H1 (cell line): Measurements from ENCODE around the gene PPP2R3B. TPM values are rescaled to one million over a fixed set of nuclear protein-coding genes. Genes with fewer than 3 reads are reported as not detected.
A peak's percentile ranks its signal among the peaks of the same experiment; 100 is the strongest.

ENCODE experiments used
- CTCF ChIA-PET: fragments of 300-600 bp; sonication (Branson Sonifier 250); formaldehyde crosslinking; loops from one replicate; lab custom pipeline; 2021; ENCODE audit not compliant: partially characterized antibody; lab: Charles Lee
- POLR2A ChIA-PET: fragments of 300-600 bp; sonication (Branson Sonifier 250); formaldehyde crosslinking; loops from one replicate; lab custom pipeline; 2021; ENCODE audit warnings: inconsistent platforms; ENCODE audit not compliant: partially characterized antibody; lab: Charles Lee
- DNase-seq, 2 experiments: peaks; one replicate each; pipeline versions ENCODE4 v3.0.0 to v3.0.0-alpha.2; 2010 to 2022; ENCODE audit warnings: low spot score in 2 of 2, low read depth in 1 of 2, mixed read lengths in 1 of 2
- FAIRE-seq: peaks from 2 replicates; lab custom pipeline; 2011; peaks lifted over from hg19 to GRCh38; lab: Jason Lieb, UNC
- H2AFZ ChIP-seq: 2 replicates; pipeline ENCODE4 v1.8.1; 2012; ENCODE audit warnings: low read length, inconsistent platforms
- H2AK5ac ChIP-seq: 2 replicates; pipeline ENCODE4 v1.6.1; 2013; ENCODE audit warnings: low read depth, low read length
- H2BK120ac ChIP-seq: replicated peaks from 2 replicates; pipeline ENCODE3; 2013; ENCODE audit warnings: low read depth, low read length, inconsistent platforms
- H2BK12ac ChIP-seq: 2 replicates; pipeline ENCODE4 v1.6.1; 2013; ENCODE audit warnings: low read depth, low read length
- H2BK15ac ChIP-seq: 2 replicates; pipeline ENCODE4 v1.6.1; 2013; ENCODE audit warnings: low read length
- H2BK20ac ChIP-seq: 2 replicates; pipeline ENCODE4 v1.6.1; 2013; ENCODE audit warnings: low read length
- H2BK5ac ChIP-seq: 2 replicates; pipeline ENCODE4 v1.6.1; 2013; ENCODE audit warnings: low read depth, low read length
- H3K14ac ChIP-seq: 2 replicates; pipeline ENCODE4 v1.6.1; 2013; ENCODE audit warnings: inconsistent platforms; ENCODE audit not compliant: insufficient read length
- H3K18ac ChIP-seq: 2 replicates; pipeline ENCODE4 v1.6.1; 2013; ENCODE audit warnings: low read length; ENCODE audit errors: extremely low read depth
- H3K23ac ChIP-seq: 2 replicates; pipeline ENCODE4 v1.6.1; 2013; ENCODE audit warnings: inconsistent platforms; ENCODE audit not compliant: insufficient read length
- H3K23me2 ChIP-seq: 2 replicates; pipeline ENCODE4 v1.6.1; 2013; ENCODE audit warnings: low read depth, low read length
- H3K27ac ChIP-seq: 2 replicates; pipeline ENCODE4 v1.6.1; 2011; ENCODE audit warnings: low read depth, low read length, inconsistent platforms
- H3K27me3 ChIP-seq, 4 experiments: replicated peaks in 1 of 4; 1 replicate in 1 of 4; 2 replicates in 3 of 4; pipeline versions ENCODE4 v1.6.1 to v1.8.1; 2011 to 2013; ENCODE audit warnings: low read length in 3 of 4, mild to moderate bottlenecking in 3 of 4, inconsistent platforms in 2 of 4, mixed read lengths in 2 of 4, moderate library complexity in 1 of 4; ENCODE audit not compliant: control insufficient read depth in 3 of 4, insufficient read depth in 3 of 4; ENCODE audit errors: extremely low read depth in 1 of 4
- H3K36me3 ChIP-seq, 4 experiments: 2 replicates each; pipeline versions ENCODE4 v1.6.1 to v1.8.1; 2011 to 2013; ENCODE audit warnings: mild to moderate bottlenecking in 4 of 4, low read length in 3 of 4, moderate library complexity in 2 of 4, control low read depth in 1 of 4, inconsistent platforms in 1 of 4; ENCODE audit not compliant: insufficient read depth in 4 of 4, control insufficient read depth in 2 of 4
- H3K4ac ChIP-seq: replicated peaks from 2 replicates; pipeline ENCODE3; 2013; ENCODE audit warnings: low read length, low read depth, mixed read lengths, inconsistent platforms; ENCODE audit not compliant: insufficient read length
- H3K4me1 ChIP-seq, 4 experiments: replicated peaks in 1 of 4; 1 replicate in 1 of 4; 2 replicates in 3 of 4; pipeline versions ENCODE4 v1.6.1 to v1.8.1; 2011 to 2013; ENCODE audit warnings: low read length in 3 of 4, inconsistent platforms in 2 of 4, mixed read lengths in 1 of 4; ENCODE audit not compliant: insufficient read depth in 4 of 4, control insufficient read depth in 3 of 4
- H3K4me2 ChIP-seq, 2 experiments: 2 replicates each; pipeline versions ENCODE4 v1.6.1 to v1.8.1; 2011 to 2013; ENCODE audit warnings: low read depth in 2 of 2, low read length in 2 of 2, control low read depth in 1 of 2, inconsistent platforms in 1 of 2, mild to moderate bottlenecking in 1 of 2; ENCODE audit not compliant: insufficient read depth in 1 of 2
- H3K4me3 ChIP-seq, 4 experiments: fragments of 200-600, 300-600 bp in 1 of 4; sonication (generic), shearing (Covaris generic), sonication (Bioruptor Twin) in 1 of 4; 2 replicates each; pipeline versions ENCODE4 v1.5.1 to v1.8.1; 2011 to 2016; ENCODE audit warnings: low read length in 4 of 4, low read depth in 3 of 4, control low read depth in 2 of 4, inconsistent platforms in 2 of 4, mild to moderate bottlenecking in 2 of 4, mixed read lengths in 1 of 4, moderate library complexity in 1 of 4; ENCODE audit not compliant: insufficient read depth in 2 of 4; ENCODE audit errors: extremely low read depth in 1 of 4
- H3K56ac ChIP-seq: replicated peaks from 2 replicates; pipeline ENCODE3; 2013; ENCODE audit warnings: low read depth, mild to moderate bottlenecking, mixed read lengths, low read length, inconsistent platforms; ENCODE audit not compliant: insufficient read length
- H3K79me1 ChIP-seq: 2 replicates; pipeline ENCODE4 v1.6.1; 2013; ENCODE audit warnings: low read depth, low read length, control low read depth
- H3K79me2 ChIP-seq, 2 experiments: 2 replicates each; pipeline versions ENCODE4 v1.6.1 to v1.8.1; 2012 to 2013; ENCODE audit warnings: low read length in 2 of 2, mild to moderate bottlenecking in 2 of 2, inconsistent platforms in 1 of 2; ENCODE audit not compliant: insufficient read depth in 2 of 2, control insufficient read depth in 1 of 2
- H3K9ac ChIP-seq, 4 experiments: replicated peaks in 1 of 4; 1 replicate in 1 of 4; 2 replicates in 3 of 4; pipeline versions ENCODE4 v1.6.1 to v1.8.1; 2011 to 2013; ENCODE audit warnings: low read depth in 3 of 4, low read length in 3 of 4, control low read depth in 2 of 4, mild to moderate bottlenecking in 2 of 4, moderate library complexity in 2 of 4, inconsistent platforms in 1 of 4; ENCODE audit errors: extremely low read depth in 1 of 4
- H3K9me3 ChIP-seq, 2 experiments: 2 replicates each; pipeline versions ENCODE4 v1.6.1 to v1.8.1; 2012 to 2013; ENCODE audit warnings: mild to moderate bottlenecking in 2 of 2, moderate library complexity in 2 of 2, control low read depth in 1 of 2, inconsistent platforms in 1 of 2, low read depth in 1 of 2, low read length in 1 of 2, mixed read lengths in 1 of 2; ENCODE audit not compliant: insufficient read depth in 2 of 2
- H4K20me1 ChIP-seq, 2 experiments: replicated peaks in 1 of 2; 2 replicates each; pipeline versions ENCODE3 to v1.8.1; 2011 to 2013; ENCODE audit warnings: inconsistent platforms in 2 of 2, low read length in 2 of 2, mild to moderate bottlenecking in 1 of 2; ENCODE audit not compliant: insufficient read depth in 2 of 2, control insufficient read depth in 1 of 2
- H4K5ac ChIP-seq: 2 replicates; pipeline ENCODE4 v1.6.1; 2013; ENCODE audit warnings: low read length, low read depth, mixed read lengths, inconsistent platforms; ENCODE audit not compliant: insufficient read length
- H4K8ac ChIP-seq: 2 replicates; pipeline ENCODE4 v1.8.0; 2013; ENCODE audit warnings: mild to moderate bottlenecking, moderate library complexity, low read length, inconsistent platforms; ENCODE audit not compliant: insufficient read depth; ENCODE audit errors: extremely low read depth
- H4K91ac ChIP-seq: replicated peaks from 2 replicates; pipeline ENCODE3; 2013; ENCODE audit warnings: low read length, mixed read lengths, inconsistent platforms; ENCODE audit not compliant: insufficient read length
- EZH2 ChIP-seq: fragments of 200-600 bp; sonication (generic); IDR thresholded peaks from 2 replicates; pipeline ENCODE4 v1.7.1; 2012; ENCODE audit warnings: low read depth, mild to moderate bottlenecking, moderate library complexity, low read length, inconsistent platforms; ENCODE audit not compliant: severe bottlenecking
- FOSL1 ChIP-seq: IDR thresholded peaks from 2 replicates; pipeline ENCODE4 v1.6.1; 2011; ENCODE audit warnings: mild to moderate bottlenecking, low read depth, low read length, moderate library complexity; ENCODE audit not compliant: insufficient read depth
- KDM4A ChIP-seq: IDR thresholded peaks from one replicate; pipeline ENCODE4 v1.7.1; 2012; ENCODE audit warnings: low read depth, mild to moderate bottlenecking, moderate library complexity, low read length, inconsistent platforms; ENCODE audit not compliant: severe bottlenecking
- POLR2AphosphoS5 ChIP-seq: IDR thresholded peaks from 2 replicates; pipeline ENCODE4 v1.6.1; 2011; ENCODE audit warnings: low read depth, low read length
- WGBS, 2 experiments: shearing (Covaris generic) in 1 of 2; methylation state at CpG; one replicate each; pipeline versions ENCODE4 v1.1.6 to v1.1.7; 2013 to 2015; ENCODE audit warnings: low lambda C conversion rate in 2 of 2, mixed read lengths in 2 of 2, inconsistent platforms in 1 of 2, low coverage in 1 of 2, missing lambda C conversion rate in 1 of 2; ENCODE audit not compliant: insufficient replicate concordance in 2 of 2, insufficient coverage in 1 of 2, insufficient read length in 1 of 2; ENCODE audit errors: extremely low coverage in 1 of 2, missing lambda C conversion rate in 1 of 2; 5-methylcytosine and 5-hydroxymethylcytosine counted together
- polyA plus RNA-seq, 7 experiments: library from polyadenylated mRNA; depleted of rRNA in 3 of 7; stranded (reverse) in 5 of 7; unstranded in 2 of 7; fragments of >200 nt in 5 of 7; fragments of 200-250 nt in 2 of 7; gene quantifications; 1 replicate in 5 of 7; 2 replicates in 1 of 7; 4 replicates in 1 of 7; pipeline versions ENCODE4 v1.2.1 to v1.2.3, GENCODE V29; 2011 to 2013; ENCODE audit warnings: missing spikeins in 2 of 7, mixed read lengths in 2 of 7
- total RNA-seq: library from RNA; stranded (reverse); fragmentation: NEBNext Ultra II Directional; extraction: Animal tissue kit (Norgen Biotek cat#: 25700); gene quantifications from 2 replicates; pipeline ENCODE4 v1.2.1, GENCODE V29; 2021

The PPP2R3B gene
- total and polyA plus RNA-seq, 2 of the 8 experiments (the other 6 are each of a cell fraction or from before 2014, with no cell fraction given): 47.6 to 86.7 TPM

DNA sequence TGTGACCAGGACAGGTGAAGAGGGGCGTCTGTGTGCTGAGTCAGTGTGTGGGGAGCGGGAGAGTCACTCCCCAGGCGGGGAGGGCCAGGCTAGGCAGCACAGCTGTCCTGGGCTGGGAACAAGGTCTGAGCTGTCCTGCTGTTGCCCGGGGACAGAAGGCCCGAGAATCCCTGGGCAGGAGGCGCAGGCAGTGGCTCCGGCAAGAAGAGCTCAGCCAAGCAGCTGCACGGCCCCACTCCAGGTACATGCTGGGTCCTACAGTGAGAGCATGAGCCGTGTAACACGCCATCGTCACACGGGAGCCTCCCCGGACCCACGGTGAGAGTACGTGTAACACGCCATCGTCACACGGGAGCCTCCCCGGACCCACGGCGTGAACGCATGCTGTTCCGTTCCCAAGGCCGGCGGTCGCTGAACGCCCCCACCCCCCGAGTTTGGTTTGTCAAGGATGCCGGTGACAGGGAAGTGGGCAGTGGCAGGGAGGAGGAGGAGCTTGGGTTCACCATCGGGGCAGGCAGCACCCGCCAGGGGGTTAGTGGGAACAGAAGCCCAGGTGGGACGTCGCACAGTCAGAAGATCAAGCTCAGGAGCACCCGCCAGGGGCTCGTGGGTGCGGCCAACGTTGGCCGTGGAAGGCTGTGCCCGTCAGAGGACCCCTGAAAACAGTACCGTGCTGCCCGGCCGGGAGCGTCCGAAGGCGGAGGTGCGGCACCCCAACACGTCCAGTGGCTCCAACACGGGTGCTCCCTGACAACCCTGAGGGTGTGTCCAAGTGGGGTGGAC is 15.6 kb downstream of the PPP2R3B start:
- H3K9ac ChIP-seq: peak overlapping the region in 1 of 4 experiments; percentile 35; a peak in 1 of 7 replicates
- peaks cover 13% of the 10 kb centered on the region; the same call in 1 of the 2 replicates for H3K23me2 ChIP-seq
- H3K4ac ChIP-seq: no peak overlapping the region
- TF ChIP-seq EZH2 (no peak), POLR2AphosphoS5 (no peak), FOSL1 (no peak), KDM4A (no peak)
- no peak overlapping the region for H3K56ac ChIP-seq
- CTCF ChIA-PET: no interaction called here
- 93% methylated on average over 43 of the region's 48 CpGs; no CpG with 5 or more reads in 1 of the 2 experiments for WGBS, 2 experiments
- H3K4me2 ChIP-seq: peak overlapping the region; percentile 10 to 72; a peak in 1 of 4 replicates
- no peak overlapping the region for H4K5ac ChIP-seq
- H2BK12ac ChIP-seq: peak overlapping the region; percentile 60; the same call in 1 of the 2 replicates
- H3K27ac ChIP-seq: peak overlapping the region; percentile 14; the same call in 1 of the 2 replicates
- peak overlapping the region; percentile 72; the same call in 1 of the 2 replicates for H4K8ac ChIP-seq
- peaks cover 39% of the 10 kb centered on the region for H3K79me1 ChIP-seq
- peak overlapping the region; percentile 81 for H2BK5ac ChIP-seq
- FAIRE-seq (no peak), DNase-seq (no peak)
- H3K4me3 ChIP-seq: no peak overlapping the region
- peaks cover 0 to 22% (median 10%) of the 10 kb centered on the region in 4 experiments; a peak in 5 of 7 replicates for H3K27me3 ChIP-seq
- no peak overlapping the region for H2BK15ac ChIP-seq
- 0 out of 2 replicates have a peak overlapping the region, but pooled peaks have one; percentile 61 for H2BK20ac ChIP-seq
- H3K14ac ChIP-seq: no peak overlapping the region
- H2AK5ac ChIP-seq: 0 out of 2 replicates have a peak overlapping the region, but pooled peaks have one; percentile 65
- no peak overlapping the region for H2BK120ac ChIP-seq
- peaks cover 0 to 70% of the 10 kb centered on the region in 2 experiments; a peak in 3 of 4 replicates for H3K79me2 ChIP-seq
- H3K18ac ChIP-seq: peak overlapping the region; percentile 48
- POLR2A ChIA-PET: no interaction called here
- no peak overlapping the region for H2AFZ ChIP-seq
- peaks cover 35 to 38% of the 10 kb centered on the region in 2 experiments for H4K20me1 ChIP-seq
- peak overlapping the region; percentile 10 for H4K91ac ChIP-seq
- no peaks in the 10 kb centered on the region for H3K9me3 ChIP-seq
- H3K23ac ChIP-seq: no peak overlapping the region
- no peaks in the 10 kb centered on the region for H3K36me3 ChIP-seq
- peaks cover 0 to 33% (median 17%) of the 10 kb centered on the region in 4 experiments; a peak in 6 of 7 replicates for H3K4me1 ChIP-seq
